Suprapubic skin (tissue), 3 donors: Measurements from ENCODE around the gene IRF9.

Experiments
- POLR2A ChIP-seq, 2 donors: fragments of 450-650 bp; IDR thresholded peaks; one replicate each; pipeline ENCODE4 v1.6.1; 2017; ENCODE audit warnings: antibody characterized with exemption in 2 of 2, mild to moderate bottlenecking in 2 of 2, moderate library complexity in 2 of 2
- TF ChIP-seq, protein P1 (sequence below), 2 donors: fragments of 200-600 bp in 1 of 2; fragments of 450-650 bp in 1 of 2; sonication (generic) in 1 of 2; IDR thresholded peaks; one replicate each; pipeline ENCODE4 v1.5.1; 2016 to 2019; ENCODE audit warnings: antibody characterized with exemption in 2 of 2, mild to moderate bottlenecking in 1 of 2, moderate library complexity in 1 of 2

DNA sequence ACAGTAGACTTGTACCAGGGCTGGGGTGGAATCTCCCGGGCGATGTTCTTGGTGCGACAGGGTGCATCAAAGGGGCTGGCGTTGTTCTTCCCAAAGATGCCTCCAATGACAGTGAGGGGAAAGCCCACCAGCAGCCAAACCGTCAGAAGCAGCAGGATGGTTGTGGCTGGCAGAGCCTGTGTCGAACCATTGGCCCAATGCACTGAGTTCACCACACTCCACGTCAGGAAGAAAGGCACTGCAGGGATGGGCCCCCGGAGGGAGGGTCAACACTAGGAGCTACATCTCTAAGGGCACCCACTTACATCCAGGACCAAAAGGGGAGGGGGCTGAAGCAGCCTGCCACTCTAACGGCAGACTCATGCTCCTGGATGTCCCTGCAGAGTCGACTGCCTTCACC lies 29.4 kb downstream of the IRF9 start:
- no peak for TF ChIP-seq POLR2A (IDR thresholded peaks at IDR 0.05)
- TF ChIP-seq, protein P1, sequence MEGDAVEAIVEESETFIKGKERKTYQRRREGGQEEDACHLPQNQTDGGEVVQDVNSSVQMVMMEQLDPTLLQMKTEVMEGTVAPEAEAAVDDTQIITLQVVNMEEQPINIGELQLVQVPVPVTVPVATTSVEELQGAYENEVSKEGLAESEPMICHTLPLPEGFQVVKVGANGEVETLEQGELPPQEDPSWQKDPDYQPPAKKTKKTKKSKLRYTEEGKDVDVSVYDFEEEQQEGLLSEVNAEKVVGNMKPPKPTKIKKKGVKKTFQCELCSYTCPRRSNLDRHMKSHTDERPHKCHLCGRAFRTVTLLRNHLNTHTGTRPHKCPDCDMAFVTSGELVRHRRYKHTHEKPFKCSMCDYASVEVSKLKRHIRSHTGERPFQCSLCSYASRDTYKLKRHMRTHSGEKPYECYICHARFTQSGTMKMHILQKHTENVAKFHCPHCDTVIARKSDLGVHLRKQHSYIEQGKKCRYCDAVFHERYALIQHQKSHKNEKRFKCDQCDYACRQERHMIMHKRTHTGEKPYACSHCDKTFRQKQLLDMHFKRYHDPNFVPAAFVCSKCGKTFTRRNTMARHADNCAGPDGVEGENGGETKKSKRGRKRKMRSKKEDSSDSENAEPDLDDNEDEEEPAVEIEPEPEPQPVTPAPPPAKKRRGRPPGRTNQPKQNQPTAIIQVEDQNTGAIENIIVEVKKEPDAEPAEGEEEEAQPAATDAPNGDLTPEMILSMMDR (IDR thresholded peaks at IDR 0.05) = no peak
